Gastroesophageal sphincter (tissue), 3 donors: ENCODE results near the gene UPK3B.
"Not testable (repeated sequence)": the region's sequence is repeated elsewhere in the genome, so short reads cannot be mapped to it uniquely, and the experiment has no call there.

Experiments used
- EP300 ChIP-seq: sonication (generic); formaldehyde crosslinking; IDR thresholded peaks from one replicate; pipeline ENCODE4 v1.6.1; 2017; ENCODE audit warnings: antibody characterized with exemption, mild to moderate bottlenecking
- POLR2A ChIP-seq, 2 donors: fragments of 450-650 bp; IDR thresholded peaks; one replicate each; pipeline ENCODE4 v1.6.1; 2017; ENCODE audit warnings: antibody characterized with exemption in 2 of 2, mild to moderate bottlenecking in 2 of 2, moderate library complexity in 1 of 2
- POLR2AphosphoS5 ChIP-seq: sonication (generic); formaldehyde crosslinking; IDR thresholded peaks from one replicate; pipeline ENCODE4 v1.6.1; 2017; ENCODE audit warnings: antibody characterized with exemption
- TF ChIP-seq, protein P1 (sequence below), 4 experiments: fragments of 200-600 bp in 2 of 4; fragments of 450-650 bp in 2 of 4; sonication (generic) in 1 of 4; IDR thresholded peaks; one replicate each; pipeline ENCODE4 v1.5.1; 2017 to 2019; ENCODE audit warnings: antibody characterized with exemption in 4 of 4, mild to moderate bottlenecking in 2 of 4, moderate library complexity in 2 of 4

DNA sequence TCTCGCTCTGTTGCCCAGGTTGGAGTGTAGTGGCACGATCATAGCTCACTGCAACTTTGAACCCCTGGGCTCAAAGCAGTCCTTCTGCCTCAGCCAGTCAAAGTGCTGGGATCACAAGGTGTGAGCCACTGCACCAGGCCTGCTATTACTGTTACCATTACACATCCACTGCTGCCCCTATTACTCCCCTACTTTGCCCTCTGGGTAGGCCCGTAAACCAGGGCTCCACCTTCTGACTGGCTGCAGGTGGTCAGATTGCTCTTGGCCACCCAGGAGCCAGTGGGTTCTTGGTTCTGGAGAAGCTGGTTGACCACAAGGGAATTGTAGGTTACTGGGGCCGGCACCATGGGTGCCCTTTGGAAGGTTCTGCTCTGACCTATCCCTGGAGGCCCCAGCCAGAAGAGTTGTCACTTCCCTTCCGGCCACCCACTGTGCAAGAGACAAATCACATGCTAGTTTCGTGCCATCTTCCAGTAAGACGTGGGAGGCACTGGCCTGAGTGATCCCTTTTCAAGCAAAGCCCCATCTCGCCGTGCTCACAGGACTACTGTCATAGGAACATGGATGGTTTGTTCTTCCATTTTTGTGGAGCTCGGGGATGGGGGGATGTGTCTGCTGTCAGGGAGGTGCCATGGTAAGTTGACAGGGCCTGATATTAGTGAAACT, 38.7 kb upstream of the UPK3B start:
- TF ChIP-seq POLR2AphosphoS5; EP300; POLR2A (IDR thresholded peaks at IDR 0.05): not testable (repeated sequence)
- TF ChIP-seq, protein P1, sequence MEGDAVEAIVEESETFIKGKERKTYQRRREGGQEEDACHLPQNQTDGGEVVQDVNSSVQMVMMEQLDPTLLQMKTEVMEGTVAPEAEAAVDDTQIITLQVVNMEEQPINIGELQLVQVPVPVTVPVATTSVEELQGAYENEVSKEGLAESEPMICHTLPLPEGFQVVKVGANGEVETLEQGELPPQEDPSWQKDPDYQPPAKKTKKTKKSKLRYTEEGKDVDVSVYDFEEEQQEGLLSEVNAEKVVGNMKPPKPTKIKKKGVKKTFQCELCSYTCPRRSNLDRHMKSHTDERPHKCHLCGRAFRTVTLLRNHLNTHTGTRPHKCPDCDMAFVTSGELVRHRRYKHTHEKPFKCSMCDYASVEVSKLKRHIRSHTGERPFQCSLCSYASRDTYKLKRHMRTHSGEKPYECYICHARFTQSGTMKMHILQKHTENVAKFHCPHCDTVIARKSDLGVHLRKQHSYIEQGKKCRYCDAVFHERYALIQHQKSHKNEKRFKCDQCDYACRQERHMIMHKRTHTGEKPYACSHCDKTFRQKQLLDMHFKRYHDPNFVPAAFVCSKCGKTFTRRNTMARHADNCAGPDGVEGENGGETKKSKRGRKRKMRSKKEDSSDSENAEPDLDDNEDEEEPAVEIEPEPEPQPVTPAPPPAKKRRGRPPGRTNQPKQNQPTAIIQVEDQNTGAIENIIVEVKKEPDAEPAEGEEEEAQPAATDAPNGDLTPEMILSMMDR (IDR thresholded peaks at IDR 0.05), result not testable (repeated sequence)
